Measurements from ENCODE around the gene GLG1.
"Not testable (repeated sequence)": the region's sequence is repeated elsewhere in the genome, so short reads cannot be mapped to it uniquely, and the experiment has no call there.

Gene GLG1

GRCh38 chr16:74404148-74404933, 202.6 kb downstream of the GLG1 start:
- not testable (repeated sequence) for DNase-seq

DNA sequence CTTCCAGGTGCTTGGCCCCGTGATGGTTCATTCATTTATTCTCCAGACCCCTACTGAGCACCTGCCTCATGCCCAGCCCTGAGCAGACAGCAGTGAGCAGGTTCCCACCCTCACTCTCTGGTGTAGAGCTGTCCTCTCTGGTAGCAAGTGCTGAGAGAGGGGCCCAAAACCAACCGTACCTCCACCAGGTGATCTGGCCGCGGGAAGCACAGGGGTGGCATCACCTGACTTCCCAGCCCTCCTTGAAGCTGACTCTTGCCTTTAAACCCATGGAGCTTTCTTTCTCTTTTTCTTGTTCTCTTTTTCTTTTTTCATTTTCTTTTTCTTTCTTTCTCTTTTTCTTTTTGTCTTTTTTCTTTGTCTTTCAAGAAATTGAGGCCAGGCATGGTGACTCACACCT, 206.7 kb downstream of the GLG1 start:
- not testable (repeated sequence) for DNase-seq

DNA sequence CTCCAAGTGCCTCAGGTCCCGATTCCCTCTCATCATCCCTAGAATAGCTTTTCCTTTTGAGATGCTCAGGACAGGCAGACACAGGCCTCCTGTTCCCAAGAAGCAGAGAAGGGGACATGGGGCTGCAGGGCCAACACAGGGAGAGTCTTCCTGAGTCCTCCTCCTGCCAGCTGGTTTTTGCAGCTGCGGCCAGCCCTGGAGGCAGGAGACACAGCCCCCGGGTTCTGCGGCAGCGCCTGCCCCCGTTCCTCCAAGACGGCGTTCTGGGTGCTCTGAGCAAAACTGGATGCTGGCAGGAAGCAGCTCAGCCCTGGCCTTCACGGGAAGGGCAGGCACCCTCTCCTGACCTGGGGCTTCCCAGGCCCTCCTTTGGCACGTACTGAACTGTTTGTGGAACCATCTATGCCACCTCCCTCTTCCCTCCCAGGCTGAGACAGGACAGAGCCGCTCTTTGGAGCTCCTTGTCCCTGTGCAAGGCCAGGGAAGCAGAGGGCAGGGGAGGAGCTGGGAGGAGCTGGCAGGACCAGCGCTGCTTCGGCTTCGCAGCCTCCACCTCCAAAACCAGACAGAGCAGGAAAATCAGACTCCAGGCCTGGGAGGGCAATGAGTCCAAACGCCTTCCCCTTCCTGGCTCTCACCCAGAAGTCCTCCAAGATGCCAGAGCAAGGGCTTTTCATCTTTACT, 208.6 kb downstream of the GLG1 start:
- not testable (repeated sequence) for DNase-seq

All from inflammatory macrophage treated with lipopolysaccharide for 1 hour (primary cell).